HG03280 (cell line): ENCODE data around the gene FAM171A2.

Experiments
- ATAC-seq: cut with Tn5 transposase; IDR thresholded peaks from one replicate; pipeline ENCODE4 v1.9.1; 2021; ENCODE audit warnings: mild to moderate bottlenecking, moderate library complexity; ENCODE audit not compliant: unreplicated experiment

The FAM171A2 gene

GRCh38 chr17:44309472-44309871 is 54.2 kb downstream of the FAM171A2 start:
- ATAC-seq, result no peak

- ATAC-seq, result no peak
These were observed 54.8 kb downstream of the FAM171A2 start for GRCh38 chr17:44308865-44309264.

GRCh38 chr17:44308320-44308818 is 55.3 kb downstream of the FAM171A2 start, which contains the start of gene RUNDC3A:
Gene RUNDC3A (plus strand): TSS chr17:44308601. CDS start chr17:44308833, 232 bp downstream.
- ATAC-seq, result peak; percentile 75

GRCh38 chr17:44307387-44308186 is 56.1 kb downstream of the FAM171A2 start:
- ATAC-seq, result peak; percentile 7

GRCh38 chr17:44304651-44305050 is 59.0 kb downstream of the FAM171A2 start:
- ATAC-seq, result no peak
